Measurements from ENCODE around the gene CCDC187.

The CCDC187 gene

DNA sequence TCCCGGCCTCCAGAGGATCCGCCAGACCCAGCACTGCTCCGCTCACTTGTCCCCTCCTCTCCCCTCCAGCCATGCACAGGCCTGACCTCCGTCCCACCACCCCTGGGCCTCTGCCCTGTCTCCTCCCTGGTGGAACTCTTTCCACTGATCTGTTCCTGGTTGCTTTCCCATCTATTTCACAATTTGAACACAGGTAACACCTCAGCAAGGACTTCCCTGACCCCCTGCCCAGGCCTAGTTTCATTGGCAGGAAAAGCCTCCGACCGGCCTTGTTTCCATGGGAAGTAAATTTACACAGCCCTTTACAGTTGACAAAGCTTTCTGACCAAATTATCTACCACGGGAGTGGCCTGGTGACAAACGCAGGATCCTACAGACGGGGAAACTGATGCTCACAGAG is 73.1 kb downstream of the CCDC187 start:
- Histone ChIP-seq H3K9ac (ENCODE audit: insufficient read length, low read depth) (no peak overlapping the region), H3K27me3 (ENCODE audit: insufficient read depth, insufficient read length) (no peaks in the 10 kb centered on the region), H3K36me3 (ENCODE audit: insufficient read depth, insufficient read length, low read length) (peaks cover 54% of the 10 kb centered on the region), H3K4me3 (ENCODE audit: insufficient read length, low read depth) (no peak overlapping the region), H3K9me3 (ENCODE audit: insufficient read depth, low read length) (no peaks in the 10 kb centered on the region), H3K4me1 (ENCODE audit: insufficient read depth, insufficient read length) (peaks cover 6% of the 10 kb centered on the region)
- DNase-seq (ENCODE audit: low read depth, low spot score), result no peak
- TF ChIP-seq ZNF274 (IDR thresholded peaks at IDR 0.05; ENCODE audit: low read depth, low read length), result no peak
- no peak for TF ChIP-seq YY1 (IDR thresholded peaks at IDR 0.05; ENCODE audit: insufficient read depth, insufficient read length)
- no peak for TF ChIP-seq SUZ12 (IDR thresholded peaks at IDR 0.05; ENCODE audit: extremely low read depth, insufficient read depth, insufficient read length)

GRCh38 chr9:136230365-136230764 is 73.5 kb downstream of the CCDC187 start:
- TF ChIP-seq ZNF274 (IDR thresholded peaks at IDR 0.05; ENCODE audit: low read depth, low read length), result no peak
- TF ChIP-seq SUZ12 (IDR thresholded peaks at IDR 0.05; ENCODE audit: extremely low read depth, insufficient read depth, insufficient read length), result no peak
- no peak for TF ChIP-seq YY1 (IDR thresholded peaks at IDR 0.05; ENCODE audit: insufficient read depth, insufficient read length)
- peaks cover 54% of the 10 kb centered on the region for H3K36me3 ChIP-seq (ENCODE audit: insufficient read depth, insufficient read length, low read length)
- H3K9me3 ChIP-seq (ENCODE audit: insufficient read depth, low read length), result no peaks in the 10 kb centered on the region
- peaks cover 7% of the 10 kb centered on the region for H3K4me1 ChIP-seq (ENCODE audit: insufficient read depth, insufficient read length)
- no peak for DNase-seq (ENCODE audit: low read depth, low spot score)
- H3K9ac ChIP-seq (ENCODE audit: insufficient read length, low read depth), result no peak overlapping the region
- H3K27me3 ChIP-seq (ENCODE audit: insufficient read depth, insufficient read length), result no peaks in the 10 kb centered on the region
- H3K4me3 ChIP-seq (ENCODE audit: insufficient read length, low read depth), result no peak overlapping the region

GRCh38 chr9:136229096-136230065 is 74.5 kb downstream of the CCDC187 start:
- Histone ChIP-seq H3K36me3 (ENCODE audit: insufficient read depth, insufficient read length, low read length) (peaks cover 54% of the 10 kb centered on the region), H3K9me3 (ENCODE audit: insufficient read depth, low read length) (no peaks in the 10 kb centered on the region), H3K4me1 (ENCODE audit: insufficient read depth, insufficient read length) (peaks cover 10% of the 10 kb centered on the region), H3K27me3 (ENCODE audit: insufficient read depth, insufficient read length) (no peaks in the 10 kb centered on the region), H3K4me3 (ENCODE audit: insufficient read length, low read depth) (no peak overlapping the region), H3K9ac (ENCODE audit: insufficient read length, low read depth) (no peak overlapping the region)
- DNase-seq (ENCODE audit: low read depth, low spot score), result no peak
- TF ChIP-seq YY1 (IDR thresholded peaks at IDR 0.05; ENCODE audit: insufficient read depth, insufficient read length) (no peak), ZNF274 (IDR thresholded peaks at IDR 0.05; ENCODE audit: low read depth, low read length) (no peak), SUZ12 (IDR thresholded peaks at IDR 0.05; ENCODE audit: extremely low read depth, insufficient read depth, insufficient read length) (no peak)

GRCh38 chr9:136228107-136228875 is 75.6 kb downstream of the CCDC187 start:
- TF ChIP-seq YY1 (IDR thresholded peaks at IDR 0.05; ENCODE audit: insufficient read depth, insufficient read length) (no peak), SUZ12 (IDR thresholded peaks at IDR 0.05; ENCODE audit: extremely low read depth, insufficient read depth, insufficient read length) (no peak), ZNF274 (IDR thresholded peaks at IDR 0.05; ENCODE audit: low read depth, low read length) (no peak)
- Histone ChIP-seq H3K36me3 (ENCODE audit: insufficient read depth, insufficient read length, low read length) (peaks cover 54% of the 10 kb centered on the region), H3K9me3 (ENCODE audit: insufficient read depth, low read length) (no peaks in the 10 kb centered on the region), H3K9ac (ENCODE audit: insufficient read length, low read depth) (no peak overlapping the region), H3K27me3 (ENCODE audit: insufficient read depth, insufficient read length) (no peaks in the 10 kb centered on the region), H3K4me1 (ENCODE audit: insufficient read depth, insufficient read length) (peaks cover 13% of the 10 kb centered on the region), H3K4me3 (ENCODE audit: insufficient read length, low read depth) (no peak overlapping the region)
- DNase-seq (ENCODE audit: low read depth, low spot score), result no peak

- Histone ChIP-seq H3K4me1 (ENCODE audit: insufficient read depth, insufficient read length) (peaks cover 13% of the 10 kb centered on the region), H3K27me3 (ENCODE audit: insufficient read depth, insufficient read length) (no peaks in the 10 kb centered on the region), H3K9ac (ENCODE audit: insufficient read length, low read depth) (no peak overlapping the region), H3K4me3 (ENCODE audit: insufficient read length, low read depth) (no peak overlapping the region), H3K9me3 (ENCODE audit: insufficient read depth, low read length) (no peaks in the 10 kb centered on the region), H3K36me3 (ENCODE audit: insufficient read depth, insufficient read length, low read length) (peaks cover 61% of the 10 kb centered on the region)
- DNase-seq (ENCODE audit: low read depth, low spot score), result no peak
- TF ChIP-seq SUZ12 (IDR thresholded peaks at IDR 0.05; ENCODE audit: extremely low read depth, insufficient read depth, insufficient read length) (no peak), ZNF274 (IDR thresholded peaks at IDR 0.05; ENCODE audit: low read depth, low read length) (no peak), YY1 (IDR thresholded peaks at IDR 0.05; ENCODE audit: insufficient read depth, insufficient read length) (no peak)
Observed at GRCh38 chr9:136226680-136227407, 77.0 kb downstream of the CCDC187 start.

DNA sequence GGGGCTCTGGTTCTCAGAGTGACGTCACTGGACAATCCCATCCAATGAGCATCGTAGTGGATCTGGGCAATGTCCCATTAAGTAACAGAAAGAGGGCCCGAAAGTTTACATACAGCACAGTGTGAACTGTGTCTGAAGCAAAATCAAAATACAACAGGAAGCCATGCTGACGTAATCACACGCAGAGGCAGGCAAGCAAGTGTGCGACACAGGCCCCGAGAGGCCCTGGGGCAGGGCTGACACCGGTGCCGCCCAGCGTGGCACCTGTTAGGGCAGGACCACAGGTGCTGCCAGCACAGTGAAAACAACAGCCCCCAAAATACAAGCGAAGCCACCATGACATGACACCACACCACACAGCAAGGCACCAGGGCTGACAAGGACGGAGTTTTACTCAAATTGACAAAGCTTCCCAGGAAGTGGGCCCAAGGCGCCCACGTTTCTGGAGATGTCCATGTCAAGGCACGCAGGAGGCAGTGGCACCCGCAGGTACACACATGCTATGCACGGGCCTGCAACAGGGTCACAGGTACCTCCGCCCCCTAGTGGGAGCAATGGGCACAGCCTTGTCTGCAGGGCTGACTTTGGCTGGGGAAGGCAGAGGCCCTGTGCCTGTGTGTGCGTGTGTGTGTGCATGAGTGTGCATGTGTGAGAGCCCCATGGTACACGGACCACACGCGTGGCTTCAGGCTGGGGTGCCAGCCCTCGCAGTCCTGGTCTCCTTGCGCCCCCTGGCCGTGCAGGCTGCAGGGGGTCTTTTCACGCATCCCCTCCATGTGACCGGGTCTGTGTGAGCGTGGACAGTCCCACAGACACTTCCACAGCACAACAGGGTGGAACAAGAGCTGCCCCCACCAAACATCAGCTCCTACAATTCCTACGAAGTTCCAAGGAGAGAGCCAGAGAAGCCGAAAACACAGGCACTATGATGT is 77.9 kb downstream of the CCDC187 start:
- peak overlapping the region; percentile 6 for H3K9ac ChIP-seq (ENCODE audit: insufficient read length, low read depth)
- no peak for TF ChIP-seq ZNF274 (IDR thresholded peaks at IDR 0.05; ENCODE audit: low read depth, low read length)
- no peak for TF ChIP-seq YY1 (IDR thresholded peaks at IDR 0.05; ENCODE audit: insufficient read depth, insufficient read length)
- TF ChIP-seq SUZ12 (IDR thresholded peaks at IDR 0.05; ENCODE audit: extremely low read depth, insufficient read depth, insufficient read length), result no peak
- DNase-seq (ENCODE audit: low read depth, low spot score), result peak; percentile 58
- H3K9me3 ChIP-seq (ENCODE audit: insufficient read depth, low read length), result no peaks in the 10 kb centered on the region
- H3K4me3 ChIP-seq (ENCODE audit: insufficient read length, low read depth), result no peak overlapping the region
- peaks cover 63% of the 10 kb centered on the region for H3K36me3 ChIP-seq (ENCODE audit: insufficient read depth, insufficient read length, low read length)
- H3K4me1 ChIP-seq (ENCODE audit: insufficient read depth, insufficient read length), result peaks cover 13% of the 10 kb centered on the region
- H3K27me3 ChIP-seq (ENCODE audit: insufficient read depth, insufficient read length), result no peaks in the 10 kb centered on the region

Data from NT2/D1 (cell line).